C4-2B (cell line): ENCODE results near the gene ZNF423.

Experiments used
- H3K27ac ChIP-seq: fragments of 450-650 bp; 2 replicates; pipeline ENCODE4 v1.5.1; 2017
- ZFX ChIP-seq: fragments of 450-650 bp; IDR thresholded peaks from 2 replicates; pipeline ENCODE4 v1.6.1; 2017
- TF ChIP-seq, protein P1 (sequence below): fragments of 450-650 bp; conservative IDR thresholded peaks from 2 replicates; pipeline ENCODE4 v1.5.1; 2017; ENCODE audit warnings: mild to moderate bottlenecking

Gene ZNF423

DNA sequence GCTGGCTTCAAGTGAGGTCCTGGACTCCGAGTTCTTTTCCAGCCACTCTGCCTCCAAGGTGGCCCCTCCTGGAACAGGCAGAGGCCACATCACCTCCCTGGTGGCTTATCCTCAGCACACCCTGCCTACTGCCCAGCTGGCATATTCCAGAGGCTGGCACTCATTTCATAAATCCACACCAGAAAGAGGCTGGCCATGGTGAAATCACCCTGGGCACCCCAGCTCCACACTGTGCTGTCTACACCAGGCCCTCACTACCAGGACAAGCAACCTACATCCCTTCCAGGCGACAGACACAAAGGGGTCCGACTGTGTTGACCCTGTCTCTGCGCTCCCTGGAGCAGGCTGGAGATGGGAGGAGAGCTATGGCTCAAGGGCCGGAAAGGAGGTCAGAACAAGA, 382.1 kb downstream of the ZNF423 start:
- no peak overlapping the region for H3K27ac ChIP-seq
- TF ChIP-seq, protein P1, sequence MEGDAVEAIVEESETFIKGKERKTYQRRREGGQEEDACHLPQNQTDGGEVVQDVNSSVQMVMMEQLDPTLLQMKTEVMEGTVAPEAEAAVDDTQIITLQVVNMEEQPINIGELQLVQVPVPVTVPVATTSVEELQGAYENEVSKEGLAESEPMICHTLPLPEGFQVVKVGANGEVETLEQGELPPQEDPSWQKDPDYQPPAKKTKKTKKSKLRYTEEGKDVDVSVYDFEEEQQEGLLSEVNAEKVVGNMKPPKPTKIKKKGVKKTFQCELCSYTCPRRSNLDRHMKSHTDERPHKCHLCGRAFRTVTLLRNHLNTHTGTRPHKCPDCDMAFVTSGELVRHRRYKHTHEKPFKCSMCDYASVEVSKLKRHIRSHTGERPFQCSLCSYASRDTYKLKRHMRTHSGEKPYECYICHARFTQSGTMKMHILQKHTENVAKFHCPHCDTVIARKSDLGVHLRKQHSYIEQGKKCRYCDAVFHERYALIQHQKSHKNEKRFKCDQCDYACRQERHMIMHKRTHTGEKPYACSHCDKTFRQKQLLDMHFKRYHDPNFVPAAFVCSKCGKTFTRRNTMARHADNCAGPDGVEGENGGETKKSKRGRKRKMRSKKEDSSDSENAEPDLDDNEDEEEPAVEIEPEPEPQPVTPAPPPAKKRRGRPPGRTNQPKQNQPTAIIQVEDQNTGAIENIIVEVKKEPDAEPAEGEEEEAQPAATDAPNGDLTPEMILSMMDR: no peak
- no peak for TF ChIP-seq ZFX

DNA sequence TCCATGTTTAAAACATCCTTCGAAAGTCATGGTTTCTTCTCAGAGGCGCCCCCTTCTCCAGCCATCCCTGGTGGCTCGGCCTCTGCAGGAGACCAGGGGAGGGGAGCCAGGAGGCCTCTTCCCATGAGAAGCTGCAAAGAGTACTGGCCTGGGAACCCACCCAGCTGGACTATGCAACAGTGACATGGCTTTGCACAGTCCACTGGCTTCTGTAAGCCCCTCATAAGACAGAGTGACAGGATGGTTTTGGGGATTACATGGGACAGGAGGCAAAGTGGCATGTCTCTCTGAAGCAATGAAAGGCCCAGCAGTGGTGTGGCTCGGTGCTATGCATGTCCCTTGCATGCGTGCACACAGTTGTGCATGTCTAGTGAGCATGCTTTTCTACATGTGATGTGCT, 382.8 kb downstream of the ZNF423 start:
- TF ChIP-seq ZFX: no peak
- TF ChIP-seq, protein P1: no peak
- H3K27ac ChIP-seq: no peak overlapping the region

DNA sequence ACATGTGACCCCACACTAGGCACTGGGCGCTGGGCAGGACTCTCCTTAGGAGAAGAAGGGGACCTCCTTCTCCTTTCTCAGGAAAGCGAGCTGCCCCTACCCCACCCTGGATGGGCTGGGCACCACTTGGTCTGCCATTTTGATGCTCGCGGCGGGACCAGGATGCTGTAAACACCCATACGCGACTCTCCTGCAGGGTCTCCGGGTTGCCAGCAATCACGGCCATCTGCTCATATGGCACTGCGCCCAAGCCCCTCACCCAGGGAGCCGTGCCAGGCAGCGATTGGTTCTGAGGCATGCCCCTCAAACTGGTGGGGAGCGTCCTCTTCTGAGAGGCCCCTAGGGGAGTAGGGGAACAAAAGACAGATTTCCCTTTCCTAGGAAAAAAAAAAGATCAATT, 383.3 kb downstream of the ZNF423 start:
- TF ChIP-seq, protein P1: no peak
- TF ChIP-seq ZFX: no peak
- no peak overlapping the region for H3K27ac ChIP-seq

DNA sequence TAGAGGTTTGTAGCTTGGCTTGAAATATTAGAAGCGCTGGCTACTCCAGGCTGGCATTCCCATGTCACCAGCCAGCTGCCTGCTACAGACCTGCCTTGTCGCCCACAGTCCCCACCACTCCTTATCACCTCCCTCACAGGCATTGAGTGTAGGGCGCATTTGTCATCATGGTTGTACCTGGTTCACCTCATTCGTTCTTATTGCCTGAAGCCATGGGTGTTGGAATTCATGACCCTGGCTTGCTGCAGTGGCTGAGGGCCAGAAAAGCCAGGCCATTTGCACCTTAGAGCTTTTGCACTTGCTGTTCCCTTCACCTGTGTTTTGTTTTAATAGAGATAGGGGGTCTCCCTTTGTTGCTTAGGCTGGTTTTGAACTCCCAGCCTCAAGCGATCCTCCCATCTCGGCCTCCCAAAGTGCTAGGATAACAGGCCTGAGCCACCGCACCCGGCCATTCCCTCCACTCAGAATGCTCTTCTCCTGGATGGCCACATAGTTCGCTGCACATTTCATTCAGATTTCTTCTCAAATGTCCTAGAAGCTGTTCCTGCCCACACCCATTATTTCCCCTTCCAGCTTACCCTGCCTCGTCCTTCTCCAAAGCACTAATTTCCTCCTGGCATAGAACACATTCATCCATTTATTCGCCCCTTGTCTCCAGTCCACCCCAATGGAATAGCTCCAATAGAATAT, 384.7 kb downstream of the ZNF423 start:
- no peak overlapping the region for H3K27ac ChIP-seq
- TF ChIP-seq, protein P1: no peak
- TF ChIP-seq ZFX: no peak

DNA sequence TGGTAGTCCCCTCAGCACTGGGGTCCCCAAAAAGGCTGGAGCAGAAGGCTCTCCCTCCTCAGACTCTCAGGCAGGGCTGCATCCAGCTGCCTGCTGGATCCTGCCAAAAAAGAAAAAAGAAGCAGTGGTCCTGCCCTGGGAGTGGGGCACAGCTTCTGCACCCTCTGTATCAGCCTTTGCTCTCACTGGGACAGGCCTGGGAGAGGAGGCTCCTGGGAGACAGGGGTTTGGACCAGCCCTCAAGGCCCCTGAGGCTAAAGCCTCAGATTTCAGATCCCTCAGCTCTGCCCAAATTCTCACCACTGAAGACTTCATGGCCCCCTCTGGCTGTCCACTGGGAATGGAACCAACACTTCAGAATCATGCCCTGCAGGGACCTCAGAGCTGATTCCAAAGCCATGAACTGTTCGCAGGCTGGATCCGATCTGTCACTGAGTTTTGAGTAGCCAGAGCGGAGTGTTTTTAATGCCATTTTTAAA, 385.4 kb downstream of the ZNF423 start:
- TF ChIP-seq ZFX: no peak
- no peak overlapping the region for H3K27ac ChIP-seq

DNA sequence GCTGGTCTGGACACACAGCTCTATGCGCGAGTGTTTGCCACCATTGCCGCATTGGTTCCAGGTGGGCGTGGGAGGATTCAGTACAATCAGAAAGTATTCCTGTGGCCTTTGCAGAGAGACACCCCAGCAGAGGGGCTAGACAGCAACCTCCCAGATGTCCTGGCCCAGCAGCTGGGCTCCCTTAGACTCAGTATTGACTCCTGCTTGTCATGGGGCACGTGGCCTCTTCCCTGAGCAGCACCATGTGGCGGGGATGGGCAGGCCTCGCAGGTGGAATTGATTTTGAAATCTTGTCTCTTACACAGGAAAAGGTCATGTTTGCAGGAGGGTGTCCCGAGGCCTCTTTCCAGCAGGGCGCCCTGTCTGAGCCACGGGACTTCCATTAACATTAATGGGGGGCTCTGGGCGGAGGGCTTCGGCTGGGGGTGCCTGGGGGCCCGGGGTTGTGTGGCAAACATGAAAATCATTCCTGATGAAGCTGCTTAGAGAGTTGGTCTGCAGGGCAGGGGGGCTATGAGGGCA, 385.9 kb downstream of the ZNF423 start:
- TF ChIP-seq, protein P1: no peak
- no peak for TF ChIP-seq ZFX
- H3K27ac ChIP-seq: no peak overlapping the region

DNA sequence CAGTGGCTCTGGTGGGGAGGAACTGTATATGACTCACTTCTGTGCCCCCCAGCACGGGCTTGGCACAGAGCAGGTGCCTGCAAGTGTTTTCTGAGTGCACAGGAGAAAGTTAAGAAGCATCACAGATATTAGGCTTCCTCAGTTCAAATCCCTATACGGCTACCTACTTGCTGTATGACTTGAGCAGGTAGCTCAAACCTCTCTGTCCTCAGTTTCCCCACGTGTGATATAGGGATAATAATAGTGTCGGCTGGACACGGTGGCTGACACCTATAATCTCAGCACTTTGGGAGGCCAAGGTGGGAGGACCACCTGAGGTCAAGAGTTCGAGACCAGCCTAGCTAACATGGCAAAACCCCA, 386.6 kb downstream of the ZNF423 start:
- H3K27ac ChIP-seq: no peak overlapping the region
- no peak for TF ChIP-seq ZFX
- TF ChIP-seq, protein P1: no peak
